HG03095 (cell line): ENCODE data around the gene VPS54.
"Not testable (repeated sequence)": the region's sequence is repeated elsewhere in the genome, so short reads cannot be mapped to it uniquely, and the experiment has no call there.

Source experiments
- ATAC-seq: cut with Tn5 transposase; IDR thresholded peaks from one replicate; pipeline ENCODE4 v1.9.1; 2021; ENCODE audit warnings: moderate library complexity; ENCODE audit not compliant: unreplicated experiment

The VPS54 gene

DNA sequence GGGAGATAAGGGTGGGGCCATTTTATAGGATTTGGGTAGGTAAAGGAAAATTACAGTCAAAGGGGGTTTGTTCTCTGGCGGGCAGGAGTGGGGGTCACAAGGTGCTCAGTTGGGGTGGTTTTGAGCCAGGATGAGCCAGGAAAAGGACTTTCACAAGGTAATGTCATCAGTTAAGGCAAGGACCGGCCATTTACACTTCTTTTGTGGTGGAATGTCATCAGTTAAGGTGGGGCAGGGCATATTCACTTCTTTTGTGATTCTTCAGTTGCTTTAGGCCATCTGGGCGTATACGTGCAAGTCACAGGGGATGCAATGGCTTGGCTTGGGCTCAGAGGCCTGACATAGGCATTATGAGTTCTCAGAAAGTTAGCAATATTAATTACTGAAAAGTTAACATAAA, 171.7 kb downstream of the VPS54 start:
- ATAC-seq, result not testable (repeated sequence)

- no peak for ATAC-seq
Measured at GRCh38 chr2:63846487-63846886, 172.7 kb downstream of the VPS54 start.

GRCh38 chr2:63845866-63846265, 173.4 kb downstream of the VPS54 start:
- no peak for ATAC-seq

DNA sequence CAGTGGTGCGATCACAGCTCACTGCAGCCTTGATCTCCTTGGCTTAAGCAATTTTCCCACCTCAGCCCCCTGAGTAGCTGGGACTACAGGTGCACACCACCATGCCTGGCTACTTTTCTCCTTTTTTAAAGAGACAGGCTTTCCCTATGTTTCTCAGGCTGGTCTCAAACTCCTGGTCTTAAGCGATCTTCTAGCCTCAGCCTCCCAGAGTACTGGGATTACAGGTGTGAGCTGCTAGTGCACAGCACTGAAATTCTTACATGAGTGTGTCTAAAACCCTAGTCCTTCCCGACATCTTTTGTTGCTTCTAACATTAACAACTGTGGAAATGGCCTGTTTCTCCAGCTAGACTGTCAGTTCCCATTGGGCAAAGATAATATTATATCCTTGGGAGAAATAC, 174.6 kb downstream of the VPS54 start:
- no peak for ATAC-seq

DNA sequence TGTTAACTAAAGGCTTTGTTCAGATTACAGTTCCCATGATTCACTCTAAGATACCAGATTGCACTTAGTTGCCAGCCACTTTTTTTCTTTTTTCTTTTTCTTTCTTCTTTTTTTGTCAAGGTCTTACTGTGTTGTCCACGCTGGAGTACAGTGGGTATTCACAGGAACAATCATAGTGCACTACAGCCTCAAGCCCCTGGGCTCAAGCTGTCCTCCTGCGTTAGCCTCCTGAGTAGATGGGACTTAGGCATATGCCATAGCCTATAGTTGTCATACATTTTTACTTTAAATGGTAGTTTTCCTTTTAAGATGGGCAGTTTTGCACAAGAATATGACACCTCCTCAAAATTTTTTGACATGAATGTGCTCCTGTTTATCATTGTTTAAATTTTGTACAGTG, 175.4 kb downstream of the VPS54 start:
- no peak for ATAC-seq

- no peak for ATAC-seq
Measured at GRCh38 chr2:63843093-63843492, 176.1 kb downstream of the VPS54 start.

DNA sequence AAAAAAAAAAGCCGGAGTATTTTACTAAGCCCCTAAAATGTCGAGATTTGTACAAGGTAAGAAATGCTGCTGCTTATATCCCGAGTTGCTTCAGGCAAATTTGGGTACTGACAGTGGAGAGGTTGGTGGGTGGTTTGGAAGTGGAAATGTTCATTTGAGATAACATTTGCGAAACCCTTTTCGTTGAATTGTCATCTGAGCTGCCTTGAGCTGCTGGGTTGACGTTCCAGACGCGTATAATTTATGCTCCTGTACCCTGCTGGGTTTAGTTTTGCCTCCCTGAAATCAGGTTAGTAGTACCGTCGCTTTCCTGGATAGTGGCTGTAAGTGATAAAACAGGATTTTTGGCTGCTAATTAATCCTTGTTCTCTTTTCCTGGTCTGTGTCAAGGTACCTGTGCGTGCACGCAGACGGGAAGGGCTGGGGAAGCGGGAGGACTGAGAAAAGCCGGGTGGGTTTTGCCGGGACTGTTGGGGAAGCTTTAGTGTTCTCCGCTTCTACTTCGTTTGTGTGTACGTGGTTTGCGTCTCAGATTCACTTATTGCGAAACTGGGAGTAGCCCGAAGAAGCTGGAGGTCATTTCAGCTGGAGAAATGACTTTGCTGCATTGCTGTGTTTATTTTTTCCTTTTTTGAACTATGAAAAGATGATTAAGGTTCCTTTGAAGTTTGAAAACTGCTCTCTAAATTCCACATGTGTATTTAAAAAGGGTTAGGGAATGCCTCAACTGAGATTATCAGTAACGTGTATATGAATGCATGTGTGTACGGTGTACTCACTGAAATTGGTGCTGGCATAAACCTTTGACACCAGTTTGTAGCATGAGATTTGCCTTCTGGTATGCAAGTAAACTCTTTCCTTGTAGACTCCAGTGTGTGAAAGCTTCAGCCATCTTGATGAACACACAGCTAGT, 176.8 kb downstream of the VPS54 start:
- ATAC-seq, result no peak
